Aorta (tissue), 5 donors: ENCODE measurements around the gene PLCE1. TPM values are rescaled to one million over a fixed set of nuclear protein-coding genes. Genes with fewer than 3 reads are reported as not detected.
A peak's percentile ranks its signal among the peaks of the same experiment; 100 is the strongest.

Experiments used
- ATAC-seq: fragments of 200-7000 bp; cut with Tn5 transposase; one replicate; pipeline ENCODE4 v1.9.1; 2022; ENCODE audit warnings: moderate library complexity; ENCODE audit not compliant: low FRiP score
- DNase-seq, 2 donors: peaks; one replicate each; pipeline ENCODE4 v3.0.0-alpha.2; 2020
- H3K27ac ChIP-seq, 2 donors: one replicate each; pipeline ENCODE4 v1.5.1; 2013; ENCODE audit warnings: low read length in 2 of 2, mild to moderate bottlenecking in 2 of 2, moderate library complexity in 2 of 2, control low read depth in 1 of 2, inconsistent platforms in 1 of 2, low read depth in 1 of 2
- H3K27me3 ChIP-seq, 2 donors: one replicate each; pipeline ENCODE4 v1.6.1; 2013; ENCODE audit warnings: control low read depth in 1 of 2, low read length in 1 of 2, mild to moderate bottlenecking in 1 of 2, moderate library complexity in 1 of 2; ENCODE audit not compliant: insufficient read depth in 2 of 2, control insufficient read depth in 1 of 2
- H3K36me3 ChIP-seq, 2 donors: one replicate each; pipeline ENCODE4 v1.6.1; 2013; ENCODE audit warnings: control low read depth in 1 of 2, low read length in 1 of 2, mild to moderate bottlenecking in 1 of 2; ENCODE audit not compliant: insufficient read depth in 2 of 2, control insufficient read depth in 1 of 2
- H3K4me1 ChIP-seq, 2 donors: one replicate each; pipeline ENCODE4 v1.6.1; 2013; ENCODE audit warnings: low read length in 2 of 2, control low read depth in 1 of 2, mild to moderate bottlenecking in 1 of 2, moderate library complexity in 1 of 2; ENCODE audit not compliant: insufficient read depth in 2 of 2, control insufficient read depth in 1 of 2
- H3K4me3 ChIP-seq, 2 donors: one replicate each; pipeline ENCODE4 v1.5.1; 2013; ENCODE audit warnings: low read length in 2 of 2, control low read depth in 1 of 2, mild to moderate bottlenecking in 1 of 2
- H3K9me3 ChIP-seq: one replicate; pipeline ENCODE4 v1.6.1; 2013; ENCODE audit warnings: mild to moderate bottlenecking, low read length; ENCODE audit not compliant: control insufficient read depth
- WGBS, 2 donors: extraction: QIAGEN DNeasy Blood & Tissue Kit; methylation state at CpG; one replicate each; pipeline ENCODE4 v1.1.7; 2013; 5-methylcytosine and 5-hydroxymethylcytosine counted together
- intact Hi-C, 2 donors: fragments of 100-400 bp; cut with DNase I; formaldehyde crosslinking; loops; one replicate each; pipeline versions ENCODE4 v1.14.2 to v1.15.0; 2022
- polyA plus RNA-seq, 2 donors: library from polyadenylated mRNA; stranded (reverse); fragments of 200-250 nt; gene quantifications; one replicate each; pipeline ENCODE4 v1.2.3, GENCODE V29; 2013
- total RNA-seq, 2 donors: library from RNA; stranded (reverse); fragmentation: NEBNext Ultra II Directional; extraction: Animal tissue kit (Norgen Biotek cat#: 25700); gene quantifications; one replicate each; pipeline ENCODE4 v1.2.1, GENCODE V29; 2021
- donor health status: healthy with polysubstance abuse.
- donor health status: Bipolar disorder and iron deficiency.
- donor health status: DM: no; HTN: no; CAD: no.
- donor health status: DM: no; HTN: no; CAD: no.
- donor health status: DM: yes; HTN: yes; CAD: no.

Gene PLCE1
- total and polyA plus RNA-seq, 4 donors, result 1.5 to 16.6 (median 10.7) TPM

DNA sequence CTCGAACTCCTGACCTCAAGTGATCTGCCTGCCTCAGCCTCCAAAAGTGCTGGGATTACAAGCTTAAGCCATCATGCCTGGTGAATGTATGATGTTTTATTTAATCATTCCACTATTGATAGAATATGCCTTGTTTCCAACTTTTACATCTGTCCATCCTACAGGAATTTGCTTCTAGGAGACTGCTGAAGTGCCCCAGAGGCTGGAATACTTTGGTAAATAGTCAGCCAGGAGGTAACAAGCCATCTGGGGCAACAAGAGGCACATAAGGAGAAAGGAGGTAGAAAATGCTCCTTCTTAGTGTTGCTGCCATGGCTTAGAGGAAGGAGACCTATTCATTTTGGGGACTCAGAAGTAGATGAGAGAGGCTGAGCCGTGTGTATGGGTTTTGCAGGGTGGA is 14.8 kb downstream of the PLCE1 start:
- no peak overlapping the region for H3K27ac ChIP-seq
- no peaks in the 10 kb centered on the region for H3K36me3 ChIP-seq
- peaks cover 5 to 8% of the 10 kb centered on the region in 2 donors for H3K4me1 ChIP-seq
- H3K9me3 ChIP-seq, result no peaks in the 10 kb centered on the region
- WGBS, 2 donors, result 97 to 98% methylated on average over 2 of the region's 2 CpGs
- intact Hi-C loops, result no loop called here
- no peak overlapping the region for H3K4me3 ChIP-seq
- ATAC-seq, result no peak
- H3K27me3 ChIP-seq, result no peaks in the 10 kb centered on the region
- no peak for DNase-seq

DNA sequence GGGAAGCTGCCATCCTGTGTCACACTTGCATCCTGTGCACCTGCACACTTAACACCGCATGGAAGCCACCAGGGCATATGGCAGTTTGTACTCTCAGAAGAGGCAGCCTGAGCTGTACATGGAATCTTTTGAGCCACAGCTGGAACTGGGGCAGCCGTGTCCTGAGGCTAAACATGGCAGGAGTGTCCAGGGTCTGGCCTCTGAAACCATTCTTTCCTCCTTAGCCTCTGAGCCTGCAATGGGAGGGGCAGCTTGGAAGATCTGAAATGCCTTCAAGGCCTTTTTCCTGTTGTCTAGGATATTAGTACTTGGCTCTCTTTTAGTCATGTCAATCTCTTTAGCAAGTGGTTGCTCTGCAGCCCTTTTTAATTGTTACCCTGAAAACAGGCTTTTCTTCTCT is 16.4 kb downstream of the PLCE1 start:
- no peak overlapping the region for H3K4me3 ChIP-seq
- H3K27me3 ChIP-seq, result no peaks in the 10 kb centered on the region
- 98% methylated on average over 2 of the region's 2 CpGs for WGBS, 2 donors
- H3K4me1 ChIP-seq, result peaks cover 5 to 7% of the 10 kb centered on the region in 2 donors
- H3K27ac ChIP-seq, result no peak overlapping the region
- intact Hi-C loops, result no loop called here
- no peaks in the 10 kb centered on the region for H3K36me3 ChIP-seq
- DNase-seq, result no peak
- H3K9me3 ChIP-seq, result no peaks in the 10 kb centered on the region
- no peak for ATAC-seq

DNA sequence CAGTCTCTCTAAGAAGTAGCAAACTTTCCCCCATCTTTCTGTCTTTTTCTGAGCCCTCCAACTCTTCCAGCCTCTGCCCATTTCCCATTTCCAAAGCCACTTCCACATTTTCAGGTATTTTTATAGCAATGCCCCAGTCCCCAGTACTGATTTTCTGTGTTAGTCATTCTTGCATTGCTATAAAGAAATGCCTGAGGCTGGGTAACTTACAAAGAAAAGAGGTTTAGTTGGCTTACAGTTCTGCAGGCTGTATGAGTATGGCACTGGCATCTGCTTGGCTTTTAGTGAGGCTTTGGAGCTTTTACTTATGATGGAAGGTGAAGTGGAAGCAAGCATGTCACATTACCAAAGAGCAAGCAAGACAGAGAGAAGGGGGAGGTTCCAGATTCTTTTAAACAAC is 17.2 kb downstream of the PLCE1 start:
- Histone ChIP-seq H3K9me3 (no peaks in the 10 kb centered on the region), H3K4me3 (no peak overlapping the region), H3K4me1 (peaks cover 5 to 7% of the 10 kb centered on the region in 2 donors), H3K27me3 (no peaks in the 10 kb centered on the region), H3K27ac (no peak overlapping the region), H3K36me3 (no peaks in the 10 kb centered on the region)
- intact Hi-C loops, result no loop called here
- DNase-seq (no peak), ATAC-seq (no peak)

DNA sequence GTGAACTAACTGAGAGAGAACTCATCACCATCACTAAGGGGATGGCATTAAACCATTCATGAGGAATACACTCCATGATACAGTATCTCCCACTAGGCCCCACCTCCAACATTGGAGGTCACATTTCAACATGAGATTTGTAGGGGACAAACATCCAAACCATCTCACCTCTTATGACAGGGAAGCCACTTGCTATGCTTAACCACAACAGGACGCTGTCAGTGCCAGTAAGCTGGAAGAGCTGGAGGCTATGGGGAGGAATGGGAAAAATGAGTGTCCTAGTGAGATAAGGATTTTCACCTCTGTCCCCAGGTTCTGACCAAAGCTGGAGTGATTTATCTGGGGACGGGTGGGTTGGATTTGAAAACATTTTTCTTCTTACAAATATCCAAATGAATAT is 17.6 kb downstream of the PLCE1 start:
- 87 to 98% methylated on average over 2 of the region's 2 CpGs for WGBS, 2 donors
- intact Hi-C loops, result no loop called here
- ATAC-seq, result no peak

DNA sequence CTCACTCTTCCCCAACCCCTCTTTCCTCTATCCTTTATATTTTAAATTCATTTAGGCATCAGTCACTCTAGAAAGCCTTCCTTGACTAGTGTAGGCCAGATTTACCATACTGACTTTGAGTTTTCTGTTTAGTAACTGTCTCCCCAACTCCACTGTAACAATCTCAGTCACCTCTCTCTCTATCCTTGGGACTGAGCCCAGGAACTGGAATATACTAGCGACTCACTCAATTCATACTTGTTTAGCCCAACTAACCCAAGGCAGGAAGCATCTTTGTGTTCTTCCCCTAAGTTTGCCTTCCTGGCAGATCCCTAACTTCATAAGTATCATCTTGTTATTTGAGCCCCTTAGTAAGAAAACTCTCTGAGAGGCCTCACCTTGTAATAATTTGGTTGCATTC is 19.1 kb downstream of the PLCE1 start:
- no peaks in the 10 kb centered on the region for H3K4me1 ChIP-seq
- 87 to 91% methylated on average over 1 of the region's 1 CpG for WGBS, 2 donors
- no peak overlapping the region for H3K4me3 ChIP-seq
- H3K9me3 ChIP-seq, result no peaks in the 10 kb centered on the region
- no peaks in the 10 kb centered on the region for H3K27me3 ChIP-seq
- no peaks in the 10 kb centered on the region for H3K36me3 ChIP-seq
- intact Hi-C loops, result no loop called here
- no peak for ATAC-seq
- no peak overlapping the region for H3K27ac ChIP-seq
- no peak for DNase-seq

More for the DNA sequence above, 17.6 kb downstream of the PLCE1 start:
- Histone ChIP-seq H3K27ac (no peak overlapping the region), H3K9me3 (no peaks in the 10 kb centered on the region), H3K27me3 (no peaks in the 10 kb centered on the region), H3K4me1 (peaks cover 5% of the 10 kb centered on the region in 2 donors), H3K4me3 (no peak overlapping the region), H3K36me3 (no peaks in the 10 kb centered on the region)
- DNase-seq, result no peak

DNA sequence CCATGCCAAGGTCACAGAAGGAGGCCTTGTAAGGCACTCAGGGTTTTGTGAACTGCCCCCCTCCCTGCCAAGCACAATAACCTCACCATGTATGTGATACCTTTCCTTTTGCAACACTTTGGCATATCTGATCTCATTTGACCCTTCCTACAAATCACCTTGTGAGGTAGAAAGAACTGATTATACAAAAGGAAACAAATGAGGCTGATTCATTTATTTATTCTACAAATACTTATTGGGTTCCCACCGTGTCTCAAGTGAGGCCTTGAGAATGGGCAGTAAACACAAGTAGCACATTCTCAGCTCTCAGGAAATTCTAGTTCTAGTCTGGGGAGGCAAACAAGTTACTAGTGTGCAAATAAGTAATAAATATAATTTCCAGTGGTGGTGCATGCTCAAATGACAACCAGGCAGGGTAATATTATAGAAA is 19.6 kb downstream of the PLCE1 start:
- Histone ChIP-seq H3K4me1 (no peaks in the 10 kb centered on the region), H3K36me3 (no peaks in the 10 kb centered on the region), H3K4me3 (no peak overlapping the region), H3K9me3 (no peaks in the 10 kb centered on the region), H3K27me3 (no peaks in the 10 kb centered on the region), H3K27ac (no peak overlapping the region)
- 77 to 81% methylated on average over 1 of the region's 1 CpG for WGBS, 2 donors
- DNase-seq (no peak), ATAC-seq (no peak)
- intact Hi-C loops, result no loop called here

DNA sequence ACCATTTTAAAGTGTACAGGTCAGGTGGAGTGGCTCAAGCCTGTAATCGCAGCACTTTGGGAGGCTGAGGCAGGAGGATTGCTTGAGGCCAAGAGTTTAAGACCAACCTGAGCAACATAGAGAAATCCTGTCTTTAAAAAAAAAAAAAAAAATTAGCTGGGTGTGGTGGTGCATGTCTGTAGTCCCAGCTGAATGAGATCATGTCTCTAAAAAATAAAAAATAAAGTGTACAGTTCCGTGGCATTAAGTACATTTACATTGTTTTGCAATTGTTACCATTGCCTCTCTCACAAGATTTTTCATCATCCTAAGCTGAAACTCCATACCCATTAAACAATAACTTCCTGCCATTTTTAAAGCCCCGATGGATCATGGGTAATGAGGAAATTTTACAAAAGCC is 20.6 kb downstream of the PLCE1 start:
- Histone ChIP-seq H3K27ac (no peak overlapping the region), H3K4me3 (no peak overlapping the region), H3K36me3 (no peaks in the 10 kb centered on the region), H3K4me1 (no peaks in the 10 kb centered on the region), H3K27me3 (no peaks in the 10 kb centered on the region), H3K9me3 (no peaks in the 10 kb centered on the region)
- DNase-seq (no peak), ATAC-seq (no peak)
- intact Hi-C loops, result no loop called here
- 85 to 91% methylated on average over 3 of the region's 3 CpGs for WGBS, 2 donors

DNA sequence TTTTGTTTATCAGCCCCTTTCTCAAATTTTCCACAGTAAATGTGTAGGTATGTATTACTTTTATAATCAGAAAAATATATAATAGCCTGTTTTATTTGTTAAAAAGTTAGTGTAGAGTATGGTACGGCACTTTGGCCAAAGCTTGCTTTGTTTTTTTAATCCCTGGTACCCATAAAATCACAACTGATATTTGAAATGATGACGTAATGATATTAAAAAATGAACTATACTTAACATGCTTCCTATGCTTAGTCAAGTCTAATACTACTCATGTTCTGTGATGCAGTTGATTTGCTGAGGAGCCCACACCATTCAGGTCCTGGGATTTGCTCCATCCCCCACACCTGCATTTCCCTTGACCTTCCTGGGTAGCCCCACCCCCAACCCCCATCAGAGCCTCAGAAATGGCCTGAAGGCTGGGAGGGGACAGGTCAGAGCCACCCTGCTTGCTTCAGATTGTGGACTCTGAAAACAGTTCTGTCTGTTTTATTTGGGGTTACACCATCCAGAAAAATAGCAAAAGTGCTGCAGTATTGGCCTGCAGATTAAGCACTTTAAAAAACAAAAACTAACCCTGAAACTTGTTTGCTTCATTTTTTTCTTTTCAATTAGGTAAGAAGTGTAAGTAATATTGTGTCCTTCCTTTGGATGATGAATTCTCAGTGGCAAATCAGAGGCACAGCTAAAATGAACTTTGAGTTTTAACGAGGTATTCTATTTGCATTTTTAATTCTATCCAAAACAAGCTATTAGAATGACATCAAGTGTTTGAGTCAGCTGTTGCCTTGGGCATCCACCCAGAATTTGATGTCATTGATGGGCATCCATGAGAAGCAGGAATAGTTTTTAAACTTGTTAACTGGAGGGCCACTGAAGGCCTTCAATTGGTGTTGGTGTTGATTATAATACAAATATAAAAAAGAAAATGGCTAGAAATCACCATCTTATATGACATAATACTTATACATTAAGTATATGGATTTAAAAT is 23.3 kb downstream of the PLCE1 start:
- Histone ChIP-seq H3K9me3 (no peaks in the 10 kb centered on the region), H3K27ac (no peak overlapping the region), H3K4me1 (no peaks in the 10 kb centered on the region), H3K27me3 (no peaks in the 10 kb centered on the region), H3K36me3 (no peaks in the 10 kb centered on the region), H3K4me3 (no peak overlapping the region)
- ATAC-seq, result no peak
- peak in 1 of 2 donors; percentile 49 for DNase-seq
- 20 to 28% methylated on average over 3 of the region's 3 CpGs for WGBS, 2 donors
- intact Hi-C loops, result no loop called here

DNA sequence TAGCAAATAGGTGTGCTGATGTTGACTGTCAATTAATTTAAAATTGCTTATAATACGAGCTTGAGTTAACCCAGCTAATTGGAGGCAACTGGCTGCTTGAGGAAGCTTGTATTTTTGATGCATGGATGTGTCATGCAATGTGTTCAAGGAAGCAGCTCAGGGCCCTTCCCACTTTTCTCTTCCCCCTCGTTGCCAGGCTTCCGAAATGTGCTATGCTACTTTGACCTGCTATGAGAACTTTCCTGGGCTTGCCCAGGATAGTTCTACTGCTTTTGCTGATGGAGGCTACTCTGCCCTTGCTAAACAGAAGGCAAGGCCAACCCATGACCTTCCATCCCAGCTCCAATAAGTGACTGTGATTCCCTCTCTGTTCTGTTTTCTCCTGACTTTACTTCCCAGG is 24.4 kb downstream of the PLCE1 start:
- Histone ChIP-seq H3K4me3 (no peak overlapping the region), H3K36me3 (no peaks in the 10 kb centered on the region), H3K27ac (no peak overlapping the region), H3K4me1 (no peaks in the 10 kb centered on the region), H3K27me3 (no peaks in the 10 kb centered on the region), H3K9me3 (no peaks in the 10 kb centered on the region)
- DNase-seq (no peak), ATAC-seq (no peak)
- 84 to 94% methylated on average over 3 of the region's 3 CpGs for WGBS, 2 donors
- intact Hi-C loops, result no loop called here
